HepG2 (cell line): ENCODE data around the gene MC1R. TPM values are rescaled to one million over a fixed set of nuclear protein-coding genes. Genes with fewer than 3 reads are reported as not detected.

Experiments
- ARHGAP35 ChIP-seq: sonication (generic); formaldehyde crosslinking; IDR thresholded peaks from 2 replicates; pipeline ENCODE4 v1.9.0; 2022; ENCODE audit warnings: mild to moderate bottlenecking, inconsistent platforms, moderate library complexity, missing genetic modification reagents, borderline replicate concordance
- FOSL1 ChIP-seq: sonication (generic); formaldehyde crosslinking; IDR thresholded peaks from 2 replicates; pipeline ENCODE4 v1.9.0; 2021; ENCODE audit warnings: missing genetic modification reagents, borderline replicate concordance
- PRMT3 ChIP-seq: sonication (generic); formaldehyde crosslinking; IDR thresholded peaks from 2 replicates; pipeline ENCODE4 v1.8.1; 2022; ENCODE audit warnings: low read depth, mild to moderate bottlenecking, moderate library complexity, missing genetic modification reagents, borderline replicate concordance
- ZSCAN12 ChIP-seq: sonication (generic); formaldehyde crosslinking; IDR thresholded peaks from 2 replicates; pipeline ENCODE4 v1.9.0; 2021; ENCODE audit warnings: mild to moderate bottlenecking, missing genetic modification reagents
- polyA plus RNA-seq, 8 experiments: library from polyadenylated mRNA; depleted of rRNA in 3 of 8; stranded (reverse) in 7 of 8; unstranded in 1 of 8; fragments of >200 nt; fragmentation: Illumina TruSeq in 4 of 8; extraction: Trizol in 4 of 8; gene quantifications; 2 replicates each; pipeline versions ENCODE4 v1.2.1 to v1.2.3, GENCODE V29; 2011 to 2016; ENCODE audit warnings: low read depth in 4 of 8, missing spikeins in 1 of 8, mixed read lengths in 1 of 8; ENCODE audit not compliant: insufficient read depth in 1 of 8
- total RNA-seq, 5 experiments: library from RNA; depleted of rRNA; stranded (reverse); fragments of >200 nt; fragmentation: Illumina TruSeq; extraction: Trizol; gene quantifications; 2 replicates each; pipeline ENCODE4 v1.2.3, GENCODE V29; 2016; ENCODE audit warnings: low read depth in 1 of 5
- TF ChIP-seq, protein P1 (sequence below): sonication (generic); formaldehyde crosslinking; IDR thresholded peaks from 2 replicates; pipeline ENCODE4 v1.5.1; 2020; ENCODE audit warnings: missing genetic modification reagents, mild to moderate bottlenecking, borderline replicate concordance
- TF ChIP-seq, protein P2 (sequence below): sonication (generic); formaldehyde crosslinking; IDR thresholded peaks from 2 replicates; pipeline ENCODE4 v1.4.0; 2020; ENCODE audit warnings: missing genetic modification reagents, borderline replicate concordance
- TF ChIP-seq, protein P3 (sequence below): IDR thresholded peaks from 2 replicates; pipeline ENCODE4 v1.6.1; 2012; ENCODE audit warnings: inconsistent platforms
- TF ChIP-seq, protein P4 (sequence below): sonication (generic); formaldehyde crosslinking; IDR thresholded peaks from 2 replicates; pipeline ENCODE4 v1.5.1; 2020; ENCODE audit warnings: mild to moderate bottlenecking, missing genetic modification reagents
- TF ChIP-seq, protein P5 (sequence below): fragments of 450-650 bp; IDR thresholded peaks from 2 replicates; pipeline ENCODE4 v1.6.1; 2017; ENCODE audit warnings: mild to moderate bottlenecking
- TF ChIP-seq, protein P6 (sequence below): sonication (generic); formaldehyde crosslinking; IDR thresholded peaks from 2 replicates; pipeline ENCODE4 v1.5.0; 2020; ENCODE audit warnings: mild to moderate bottlenecking, missing genetic modification reagents

Gene MC1R
- total and polyA plus RNA-seq, 2 of the 13 experiments (the other 11 are each of a cell fraction or from before 2014, with no cell fraction given): 9.1 to 14.8 TPM

DNA sequence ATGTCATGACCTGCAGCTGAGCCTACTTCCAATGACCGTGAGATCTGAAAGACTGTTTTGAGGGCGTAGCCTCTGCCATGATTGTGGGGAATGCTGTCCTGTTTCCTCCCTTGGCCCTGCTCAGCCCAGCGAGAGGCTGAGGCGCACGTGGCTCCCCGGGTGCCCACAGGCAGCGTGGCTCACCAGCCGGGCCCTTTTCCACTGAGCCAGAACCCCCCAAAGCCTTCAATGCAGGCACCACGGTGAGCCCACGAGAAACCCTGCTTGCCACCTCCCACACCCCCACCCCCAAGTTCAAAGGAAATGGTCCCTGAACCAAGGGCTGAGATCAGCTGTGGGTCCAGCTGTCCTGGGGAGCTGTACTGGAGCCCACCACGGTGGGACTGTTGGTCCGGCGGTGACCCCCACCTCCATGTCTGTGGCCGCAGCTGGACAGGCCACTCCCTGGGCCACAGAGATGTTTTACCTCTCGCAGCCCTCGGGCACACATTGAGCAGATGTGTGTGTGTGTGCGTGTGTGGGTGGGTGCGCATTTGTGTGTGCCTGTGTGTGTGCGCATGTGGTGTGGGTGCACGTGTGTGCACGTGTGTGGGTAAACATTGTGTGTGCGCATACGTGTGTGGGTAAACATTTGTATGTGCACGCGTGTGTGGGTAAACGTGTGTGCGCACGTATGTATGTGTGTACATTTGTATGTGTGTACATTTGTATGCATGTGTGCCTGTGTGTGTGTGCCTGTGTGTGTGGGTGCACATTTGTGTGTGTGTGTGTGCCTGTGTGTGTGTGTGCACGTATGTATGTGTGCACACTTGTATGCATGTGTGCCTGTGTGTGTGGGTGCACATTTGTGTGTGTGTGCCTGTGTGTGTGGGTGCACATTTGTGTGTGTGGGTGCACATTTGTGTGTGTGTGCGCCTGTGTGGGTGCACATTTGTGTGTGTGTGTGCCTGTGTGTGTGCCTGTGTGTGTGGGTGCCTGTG is 5.0 kb upstream of the MC1R start (continued):
- TF ChIP-seq, protein P1, sequence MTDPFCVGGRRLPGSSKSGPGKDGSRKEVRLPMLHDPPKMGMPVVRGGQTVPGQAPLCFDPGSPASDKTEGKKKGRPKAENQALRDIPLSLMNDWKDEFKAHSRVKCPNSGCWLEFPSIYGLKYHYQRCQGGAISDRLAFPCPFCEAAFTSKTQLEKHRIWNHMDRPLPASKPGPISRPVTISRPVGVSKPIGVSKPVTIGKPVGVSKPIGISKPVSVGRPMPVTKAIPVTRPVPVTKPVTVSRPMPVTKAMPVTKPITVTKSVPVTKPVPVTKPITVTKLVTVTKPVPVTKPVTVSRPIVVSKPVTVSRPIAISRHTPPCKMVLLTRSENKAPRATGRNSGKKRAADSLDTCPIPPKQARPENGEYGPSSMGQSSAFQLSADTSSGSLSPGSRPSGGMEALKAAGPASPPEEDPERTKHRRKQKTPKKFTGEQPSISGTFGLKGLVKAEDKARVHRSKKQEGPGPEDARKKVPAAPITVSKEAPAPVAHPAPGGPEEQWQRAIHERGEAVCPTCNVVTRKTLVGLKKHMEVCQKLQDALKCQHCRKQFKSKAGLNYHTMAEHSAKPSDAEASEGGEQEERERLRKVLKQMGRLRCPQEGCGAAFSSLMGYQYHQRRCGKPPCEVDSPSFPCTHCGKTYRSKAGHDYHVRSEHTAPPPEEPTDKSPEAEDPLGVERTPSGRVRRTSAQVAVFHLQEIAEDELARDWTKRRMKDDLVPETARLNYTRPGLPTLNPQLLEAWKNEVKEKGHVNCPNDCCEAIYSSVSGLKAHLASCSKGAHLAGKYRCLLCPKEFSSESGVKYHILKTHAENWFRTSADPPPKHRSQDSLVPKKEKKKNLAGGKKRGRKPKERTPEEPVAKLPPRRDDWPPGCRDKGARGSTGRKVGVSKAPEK (CRISPR knock-in tag): no peak
- TF ChIP-seq, protein P2, sequence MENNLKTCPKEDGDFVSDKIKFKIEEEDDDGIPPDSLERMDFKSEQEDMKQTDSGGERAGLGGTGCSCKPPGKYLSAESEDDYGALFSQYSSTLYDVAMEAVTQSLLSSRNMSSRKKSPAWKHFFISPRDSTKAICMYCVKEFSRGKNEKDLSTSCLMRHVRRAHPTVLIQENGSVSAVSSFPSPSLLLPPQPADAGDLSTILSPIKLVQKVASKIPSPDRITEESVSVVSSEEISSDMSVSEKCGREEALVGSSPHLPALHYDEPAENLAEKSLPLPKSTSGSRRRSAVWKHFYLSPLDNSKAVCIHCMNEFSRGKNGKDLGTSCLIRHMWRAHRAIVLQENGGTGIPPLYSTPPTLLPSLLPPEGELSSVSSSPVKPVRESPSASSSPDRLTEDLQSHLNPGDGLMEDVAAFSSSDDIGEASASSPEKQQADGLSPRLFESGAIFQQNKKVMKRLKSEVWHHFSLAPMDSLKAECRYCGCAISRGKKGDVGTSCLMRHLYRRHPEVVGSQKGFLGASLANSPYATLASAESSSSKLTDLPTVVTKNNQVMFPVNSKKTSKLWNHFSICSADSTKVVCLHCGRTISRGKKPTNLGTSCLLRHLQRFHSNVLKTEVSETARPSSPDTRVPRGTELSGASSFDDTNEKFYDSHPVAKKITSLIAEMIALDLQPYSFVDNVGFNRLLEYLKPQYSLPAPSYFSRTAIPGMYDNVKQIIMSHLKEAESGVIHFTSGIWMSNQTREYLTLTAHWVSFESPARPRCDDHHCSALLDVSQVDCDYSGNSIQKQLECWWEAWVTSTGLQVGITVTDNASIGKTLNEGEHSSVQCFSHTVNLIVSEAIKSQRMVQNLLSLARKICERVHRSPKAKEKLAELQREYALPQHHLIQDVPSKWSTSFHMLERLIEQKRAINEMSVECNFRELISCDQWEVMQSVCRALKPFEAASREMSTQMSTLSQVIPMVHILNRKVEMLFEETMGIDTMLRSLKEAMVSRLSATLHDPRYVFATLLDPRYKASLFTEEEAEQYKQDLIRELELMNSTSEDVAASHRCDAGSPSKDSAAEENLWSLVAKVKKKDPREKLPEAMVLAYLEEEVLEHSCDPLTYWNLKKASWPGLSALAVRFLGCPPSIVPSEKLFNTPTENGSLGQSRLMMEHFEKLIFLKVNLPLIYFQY (CRISPR knock-in tag): no peak
- TF ChIP-seq PRMT3 (CRISPR knock-in tag): no peak
- TF ChIP-seq, protein P3, sequence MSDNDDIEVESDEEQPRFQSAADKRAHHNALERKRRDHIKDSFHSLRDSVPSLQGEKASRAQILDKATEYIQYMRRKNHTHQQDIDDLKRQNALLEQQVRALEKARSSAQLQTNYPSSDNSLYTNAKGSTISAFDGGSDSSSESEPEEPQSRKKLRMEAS: no peak
- TF ChIP-seq FOSL1 (CRISPR knock-in tag): no peak
- TF ChIP-seq, protein P4, sequence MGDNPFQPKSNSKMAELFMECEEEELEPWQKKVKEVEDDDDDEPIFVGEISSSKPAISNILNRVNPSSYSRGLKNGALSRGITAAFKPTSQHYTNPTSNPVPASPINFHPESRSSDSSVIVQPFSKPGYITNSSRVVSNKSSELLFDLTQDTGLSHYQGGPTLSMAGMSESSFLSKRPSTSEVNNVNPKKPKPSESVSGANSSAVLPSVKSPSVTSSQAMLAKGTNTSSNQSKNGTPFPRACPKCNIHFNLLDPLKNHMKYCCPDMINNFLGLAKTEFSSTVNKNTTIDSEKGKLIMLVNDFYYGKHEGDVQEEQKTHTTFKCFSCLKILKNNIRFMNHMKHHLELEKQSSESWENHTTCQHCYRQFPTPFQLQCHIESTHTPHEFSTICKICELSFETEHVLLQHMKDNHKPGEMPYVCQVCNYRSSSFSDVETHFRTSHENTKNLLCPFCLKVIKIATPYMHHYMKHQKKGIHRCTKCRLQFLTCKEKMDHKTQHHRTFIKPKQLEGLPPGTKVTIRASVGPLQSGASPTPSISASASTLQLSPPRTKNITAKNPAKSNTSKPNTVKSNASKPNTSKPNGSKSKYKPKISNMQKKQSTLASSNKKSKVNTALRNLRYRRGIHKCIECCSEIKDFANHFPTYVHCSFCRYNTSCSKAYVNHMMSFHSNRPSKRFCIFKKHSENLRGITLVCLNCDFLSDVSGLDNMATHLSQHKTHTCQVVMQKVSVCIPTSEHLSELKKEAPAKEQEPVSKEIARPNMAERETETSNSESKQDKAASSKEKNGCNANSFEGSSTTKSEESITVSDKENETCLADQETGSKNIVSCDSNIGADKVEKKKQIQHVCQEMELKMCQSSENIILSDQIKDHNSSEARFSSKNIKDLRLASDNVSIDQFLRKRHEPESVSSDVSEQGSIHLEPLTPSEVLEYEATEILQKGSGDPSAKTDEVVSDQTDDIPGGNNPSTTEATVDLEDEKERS: no peak
- TF ChIP-seq, protein P5, sequence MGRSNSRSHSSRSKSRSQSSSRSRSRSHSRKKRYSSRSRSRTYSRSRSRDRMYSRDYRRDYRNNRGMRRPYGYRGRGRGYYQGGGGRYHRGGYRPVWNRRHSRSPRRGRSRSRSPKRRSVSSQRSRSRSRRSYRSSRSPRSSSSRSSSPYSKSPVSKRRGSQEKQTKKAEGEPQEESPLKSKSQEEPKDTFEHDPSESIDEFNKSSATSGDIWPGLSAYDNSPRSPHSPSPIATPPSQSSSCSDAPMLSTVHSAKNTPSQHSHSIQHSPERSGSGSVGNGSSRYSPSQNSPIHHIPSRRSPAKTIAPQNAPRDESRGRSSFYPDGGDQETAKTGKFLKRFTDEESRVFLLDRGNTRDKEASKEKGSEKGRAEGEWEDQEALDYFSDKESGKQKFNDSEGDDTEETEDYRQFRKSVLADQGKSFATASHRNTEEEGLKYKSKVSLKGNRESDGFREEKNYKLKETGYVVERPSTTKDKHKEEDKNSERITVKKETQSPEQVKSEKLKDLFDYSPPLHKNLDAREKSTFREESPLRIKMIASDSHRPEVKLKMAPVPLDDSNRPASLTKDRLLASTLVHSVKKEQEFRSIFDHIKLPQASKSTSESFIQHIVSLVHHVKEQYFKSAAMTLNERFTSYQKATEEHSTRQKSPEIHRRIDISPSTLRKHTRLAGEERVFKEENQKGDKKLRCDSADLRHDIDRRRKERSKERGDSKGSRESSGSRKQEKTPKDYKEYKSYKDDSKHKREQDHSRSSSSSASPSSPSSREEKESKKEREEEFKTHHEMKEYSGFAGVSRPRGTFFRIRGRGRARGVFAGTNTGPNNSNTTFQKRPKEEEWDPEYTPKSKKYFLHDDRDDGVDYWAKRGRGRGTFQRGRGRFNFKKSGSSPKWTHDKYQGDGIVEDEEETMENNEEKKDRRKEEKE: no peak
- TF ChIP-seq, protein P6, sequence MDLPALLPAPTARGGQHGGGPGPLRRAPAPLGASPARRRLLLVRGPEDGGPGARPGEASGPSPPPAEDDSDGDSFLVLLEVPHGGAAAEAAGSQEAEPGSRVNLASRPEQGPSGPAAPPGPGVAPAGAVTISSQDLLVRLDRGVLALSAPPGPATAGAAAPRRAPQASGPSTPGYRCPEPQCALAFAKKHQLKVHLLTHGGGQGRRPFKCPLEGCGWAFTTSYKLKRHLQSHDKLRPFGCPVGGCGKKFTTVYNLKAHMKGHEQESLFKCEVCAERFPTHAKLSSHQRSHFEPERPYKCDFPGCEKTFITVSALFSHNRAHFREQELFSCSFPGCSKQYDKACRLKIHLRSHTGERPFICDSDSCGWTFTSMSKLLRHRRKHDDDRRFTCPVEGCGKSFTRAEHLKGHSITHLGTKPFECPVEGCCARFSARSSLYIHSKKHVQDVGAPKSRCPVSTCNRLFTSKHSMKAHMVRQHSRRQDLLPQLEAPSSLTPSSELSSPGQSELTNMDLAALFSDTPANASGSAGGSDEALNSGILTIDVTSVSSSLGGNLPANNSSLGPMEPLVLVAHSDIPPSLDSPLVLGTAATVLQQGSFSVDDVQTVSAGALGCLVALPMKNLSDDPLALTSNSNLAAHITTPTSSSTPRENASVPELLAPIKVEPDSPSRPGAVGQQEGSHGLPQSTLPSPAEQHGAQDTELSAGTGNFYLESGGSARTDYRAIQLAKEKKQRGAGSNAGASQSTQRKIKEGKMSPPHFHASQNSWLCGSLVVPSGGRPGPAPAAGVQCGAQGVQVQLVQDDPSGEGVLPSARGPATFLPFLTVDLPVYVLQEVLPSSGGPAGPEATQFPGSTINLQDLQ: no peak
- TF ChIP-seq ARHGAP35 (CRISPR knock-in tag): no peak
- no peak for TF ChIP-seq ZSCAN12
